ENCODE measurements around the gene ZRANB2. TPM values are rescaled to one million over a fixed set of nuclear protein-coding genes. Genes with fewer than 3 reads are reported as not detected.

ZRANB2 gene
- total RNA-seq, 1 experiment from 2014 or later = 35.3 TPM

GRCh38 chr1:71047635-71048607, 32.9 kb downstream of the ZRANB2 start, which contains the start of gene PTGER3:
TSS of gene PTGER3 (minus strand) at chr1:71047816. CDS start at chr1:71047577, 239 bp downstream.
- DNase-seq (ENCODE audit: low read depth in 1 of 2, low spot score in 2 of 2) = peak; percentile 68 to 86
- Histone ChIP-seq H3K9me3 (replicated peaks) (no peaks in the 10 kb centered on the region), H3K27me3 (replicated peaks) (no peaks in the 10 kb centered on the region), H3K4me3 (peak within 1 kb of the TSS; percentile 53), H3K4me1 (replicated peaks) (peaks cover 19% of the 10 kb centered on the region), H3K36me3 (no peaks in the 10 kb centered on the region), H3K27ac (0 out of 2 replicates have a peak within 1 kb of the TSS, but pooled peaks have one; percentile 15)

- peak overlapping the region; percentile 53 for H3K4me3 ChIP-seq
- no peaks in the 10 kb centered on the region for H3K36me3 ChIP-seq
- no peaks in the 10 kb centered on the region for H3K9me3 ChIP-seq (replicated peaks)
- no peaks in the 10 kb centered on the region for H3K27me3 ChIP-seq (replicated peaks)
- DNase-seq (ENCODE audit: low read depth in 1 of 2, low spot score in 2 of 2) = peak; percentile 37 to 47
- H3K4me1 ChIP-seq (replicated peaks) = peaks cover 21% of the 10 kb centered on the region
- 0 out of 2 replicates have a peak overlapping the region, but pooled peaks have one; percentile 15 for H3K27ac ChIP-seq
These were observed 33.8 kb downstream of the ZRANB2 start for GRCh38 chr1:71046891-71047634.

- Histone ChIP-seq H3K4me3 (no peak overlapping the region), H3K27me3 (replicated peaks) (no peaks in the 10 kb centered on the region), H3K4me1 (replicated peaks) (peaks cover 37% of the 10 kb centered on the region), H3K27ac (no peak overlapping the region), H3K36me3 (no peaks in the 10 kb centered on the region), H3K9me3 (replicated peaks) (no peaks in the 10 kb centered on the region)
- no peak for DNase-seq (ENCODE audit: low read depth in 1 of 2, low spot score in 2 of 2)
These were observed 35.3 kb downstream of the ZRANB2 start for GRCh38 chr1:71045463-71046028.

- Histone ChIP-seq H3K27ac (no peak overlapping the region), H3K36me3 (no peaks in the 10 kb centered on the region), H3K9me3 (replicated peaks) (no peaks in the 10 kb centered on the region), H3K4me1 (replicated peaks) (peaks cover 39% of the 10 kb centered on the region), H3K27me3 (replicated peaks) (no peaks in the 10 kb centered on the region), H3K4me3 (no peak overlapping the region)
- DNase-seq (ENCODE audit: low read depth in 1 of 2, low spot score in 2 of 2) = no peak
These were observed 36.0 kb downstream of the ZRANB2 start for GRCh38 chr1:71044833-71045232.

GRCh38 chr1:71043065-71043464, 37.8 kb downstream of the ZRANB2 start:
- no peak for DNase-seq (ENCODE audit: low read depth in 1 of 2, low spot score in 2 of 2)
- H3K4me3 ChIP-seq = no peak overlapping the region
- H3K27me3 ChIP-seq (replicated peaks) = no peaks in the 10 kb centered on the region
- H3K9me3 ChIP-seq (replicated peaks) = no peaks in the 10 kb centered on the region
- H3K4me1 ChIP-seq (replicated peaks) = peaks cover 39% of the 10 kb centered on the region
- no peaks in the 10 kb centered on the region for H3K36me3 ChIP-seq
- no peak overlapping the region for H3K27ac ChIP-seq

- H3K4me3 ChIP-seq = no peak overlapping the region
- H3K4me1 ChIP-seq (replicated peaks) = peaks cover 26% of the 10 kb centered on the region
- H3K27ac ChIP-seq = no peak overlapping the region
- no peaks in the 10 kb centered on the region for H3K36me3 ChIP-seq
- no peaks in the 10 kb centered on the region for H3K27me3 ChIP-seq (replicated peaks)
- H3K9me3 ChIP-seq (replicated peaks) = no peaks in the 10 kb centered on the region
- peak in 1 of 2 experiments; percentile 32 for DNase-seq (ENCODE audit: low read depth in 1 of 2, low spot score in 2 of 2)
These were observed 39.0 kb downstream of the ZRANB2 start for GRCh38 chr1:71041806-71042205.

GRCh38 chr1:71039661-71040262, 41.1 kb downstream of the ZRANB2 start:
- H3K4me3 ChIP-seq = no peak overlapping the region
- no peaks in the 10 kb centered on the region for H3K36me3 ChIP-seq
- peaks cover 20% of the 10 kb centered on the region for H3K4me1 ChIP-seq (replicated peaks)
- no peaks in the 10 kb centered on the region for H3K9me3 ChIP-seq (replicated peaks)
- DNase-seq (ENCODE audit: low read depth in 1 of 2, low spot score in 2 of 2) = no peak
- no peaks in the 10 kb centered on the region for H3K27me3 ChIP-seq (replicated peaks)
- H3K27ac ChIP-seq = no peak overlapping the region

GRCh38 chr1:71038942-71039341, 41.9 kb downstream of the ZRANB2 start:
- Histone ChIP-seq H3K36me3 (no peaks in the 10 kb centered on the region), H3K27me3 (replicated peaks) (no peaks in the 10 kb centered on the region), H3K9me3 (replicated peaks) (no peaks in the 10 kb centered on the region), H3K27ac (no peak overlapping the region), H3K4me3 (no peak overlapping the region), H3K4me1 (replicated peaks) (peaks cover 20% of the 10 kb centered on the region)
- DNase-seq (ENCODE audit: low read depth in 1 of 2, low spot score in 2 of 2) = no peak

- DNase-seq (ENCODE audit: low read depth in 1 of 2, low spot score in 2 of 2) = no peak
- Histone ChIP-seq H3K4me3 (no peak overlapping the region), H3K9me3 (replicated peaks) (no peaks in the 10 kb centered on the region), H3K36me3 (no peaks in the 10 kb centered on the region), H3K4me1 (replicated peaks) (peaks cover 25% of the 10 kb centered on the region), H3K27ac (no peak overlapping the region), H3K27me3 (replicated peaks) (no peaks in the 10 kb centered on the region)
These were observed 42.8 kb downstream of the ZRANB2 start for GRCh38 chr1:71037829-71038620.

GRCh38 chr1:71037066-71037465, 43.8 kb downstream of the ZRANB2 start:
- DNase-seq (ENCODE audit: low read depth in 1 of 2, low spot score in 2 of 2) = no peak
- Histone ChIP-seq H3K4me1 (replicated peaks) (peaks cover 32% of the 10 kb centered on the region), H3K36me3 (no peaks in the 10 kb centered on the region), H3K27me3 (replicated peaks) (no peaks in the 10 kb centered on the region), H3K4me3 (no peak overlapping the region), H3K27ac (no peak overlapping the region), H3K9me3 (replicated peaks) (no peaks in the 10 kb centered on the region)

GRCh38 chr1:71033136-71033535, 47.7 kb downstream of the ZRANB2 start:
- DNase-seq (ENCODE audit: low read depth in 1 of 2, low spot score in 2 of 2) = no peak
- H3K36me3 ChIP-seq = no peaks in the 10 kb centered on the region
- no peaks in the 10 kb centered on the region for H3K9me3 ChIP-seq (replicated peaks)
- peak overlapping the region; percentile 88 for H3K27ac ChIP-seq
- H3K4me1 ChIP-seq (replicated peaks) = peaks cover 38% of the 10 kb centered on the region
- no peak overlapping the region for H3K4me3 ChIP-seq
- no peaks in the 10 kb centered on the region for H3K27me3 ChIP-seq (replicated peaks)

GRCh38 chr1:71031426-71031825, 49.4 kb downstream of the ZRANB2 start:
- Histone ChIP-seq H3K27me3 (replicated peaks) (no peaks in the 10 kb centered on the region), H3K27ac (peak overlapping the region; percentile 88), H3K36me3 (no peaks in the 10 kb centered on the region), H3K4me1 (replicated peaks) (peaks cover 38% of the 10 kb centered on the region), H3K4me3 (no peak overlapping the region), H3K9me3 (replicated peaks) (no peaks in the 10 kb centered on the region)
- peak; percentile 68 to 80 for DNase-seq (ENCODE audit: low read depth in 1 of 2, low spot score in 2 of 2)

- no peaks in the 10 kb centered on the region for H3K9me3 ChIP-seq (replicated peaks)
- DNase-seq (ENCODE audit: low read depth in 1 of 2, low spot score in 2 of 2) = peak in 1 of 2 experiments; percentile 41
- peaks cover 48% of the 10 kb centered on the region for H3K4me1 ChIP-seq (replicated peaks)
- H3K4me3 ChIP-seq = no peak overlapping the region
- peak overlapping the region; percentile 88 for H3K27ac ChIP-seq
- no peaks in the 10 kb centered on the region for H3K36me3 ChIP-seq
- no peaks in the 10 kb centered on the region for H3K27me3 ChIP-seq (replicated peaks)
These were observed 50.8 kb downstream of the ZRANB2 start for GRCh38 chr1:71030026-71030425.
